ENCODE measurements around the gene CERS6.

CERS6 gene

GRCh38 chr2:168699844-168700417, 243.9 kb downstream of the CERS6 start:
- Histone ChIP-seq H3K4me3 (ENCODE audit: low read depth in 1 of 2, low read length in 2 of 2) (no peak overlapping the region), H3K36me3 (ENCODE audit: control insufficient read depth in 1 of 2, insufficient read depth in 2 of 2, low read length in 2 of 2) (peaks cover 4 to 5% of the 10 kb centered on the region in 2 donors), H3K9me3 (ENCODE audit: control insufficient read depth in 1 of 2, low read length in 2 of 2) (no peaks in the 10 kb centered on the region), H3K27me3 (ENCODE audit: low read depth, low read length) (no peaks in the 10 kb centered on the region), H3K27ac (ENCODE audit: low read length) (peak overlapping the region; percentile 16), H3K4me1 (ENCODE audit: control insufficient read depth in 1 of 2, insufficient read depth in 2 of 2, low read length in 2 of 2) (peaks cover 7 to 14% of the 10 kb centered on the region in 2 donors)

DNA sequence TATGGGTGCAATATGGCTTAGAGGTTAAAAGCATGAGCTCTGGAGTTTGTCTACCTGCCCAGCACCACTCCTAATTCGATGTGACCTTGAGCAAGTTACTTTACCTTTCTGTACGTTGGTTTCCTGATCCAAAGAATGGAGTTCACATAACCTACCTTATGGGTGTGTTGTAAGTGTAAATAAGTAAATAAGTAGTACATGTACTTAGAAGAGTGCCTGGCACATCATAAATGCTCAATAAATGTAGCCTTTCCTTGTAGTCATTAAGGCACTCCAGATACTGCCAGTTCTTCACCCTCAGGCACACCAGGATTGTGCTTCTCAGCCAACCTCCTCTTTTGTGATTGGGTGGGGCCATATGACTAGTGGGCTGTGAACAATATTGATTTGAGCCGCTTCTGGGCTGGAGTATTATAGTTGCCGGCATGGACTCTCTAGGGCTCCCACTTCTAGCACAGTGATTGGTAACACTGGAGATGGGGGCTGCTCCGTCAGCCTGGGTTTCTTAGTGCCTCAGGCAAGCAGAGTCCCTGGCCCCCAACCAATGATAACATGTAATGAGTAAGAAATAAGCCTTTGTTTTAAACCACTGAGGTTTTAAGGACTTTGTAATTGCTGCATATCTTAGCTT, 244.7 kb downstream of the CERS6 start:
- Histone ChIP-seq H3K4me3 (ENCODE audit: low read depth in 1 of 2, low read length in 2 of 2) (no peak overlapping the region), H3K27ac (ENCODE audit: low read length) (peak overlapping the region; percentile 32), H3K4me1 (ENCODE audit: control insufficient read depth in 1 of 2, insufficient read depth in 2 of 2, low read length in 2 of 2) (peaks cover 7 to 14% of the 10 kb centered on the region in 2 donors)

GRCh38 chr2:168702579-168702978, 246.5 kb downstream of the CERS6 start:
- no peaks in the 10 kb centered on the region for H3K27me3 ChIP-seq (ENCODE audit: low read depth, low read length)
- H3K4me1 ChIP-seq (ENCODE audit: control insufficient read depth in 1 of 2, insufficient read depth in 2 of 2, low read length in 2 of 2), result peaks cover 12 to 14% of the 10 kb centered on the region in 2 donors
- no peak overlapping the region for H3K27ac ChIP-seq (ENCODE audit: low read length)
- no peaks in the 10 kb centered on the region for H3K36me3 ChIP-seq (ENCODE audit: control insufficient read depth in 1 of 2, insufficient read depth in 2 of 2, low read length in 2 of 2)
- H3K9me3 ChIP-seq (ENCODE audit: control insufficient read depth in 1 of 2, low read length in 2 of 2), result no peaks in the 10 kb centered on the region
- H3K4me3 ChIP-seq (ENCODE audit: low read depth in 1 of 2, low read length in 2 of 2), result no peak overlapping the region

More for the DNA sequence above, 244.7 kb downstream of the CERS6 start:
- H3K9me3 ChIP-seq (ENCODE audit: control insufficient read depth in 1 of 2, low read length in 2 of 2), result no peaks in the 10 kb centered on the region
- peaks cover 0 to 4% of the 10 kb centered on the region in 2 donors for H3K36me3 ChIP-seq (ENCODE audit: control insufficient read depth in 1 of 2, insufficient read depth in 2 of 2, low read length in 2 of 2)
- no peaks in the 10 kb centered on the region for H3K27me3 ChIP-seq (ENCODE audit: low read depth, low read length)

GRCh38 chr2:168703926-168704325, 247.9 kb downstream of the CERS6 start:
- Histone ChIP-seq H3K4me3 (ENCODE audit: low read depth in 1 of 2, low read length in 2 of 2) (no peak overlapping the region), H3K36me3 (ENCODE audit: control insufficient read depth in 1 of 2, insufficient read depth in 2 of 2, low read length in 2 of 2) (no peaks in the 10 kb centered on the region), H3K27me3 (ENCODE audit: low read depth, low read length) (no peaks in the 10 kb centered on the region), H3K4me1 (ENCODE audit: control insufficient read depth in 1 of 2, insufficient read depth in 2 of 2, low read length in 2 of 2) (peaks cover 12% of the 10 kb centered on the region in 2 donors), H3K27ac (ENCODE audit: low read length) (no peak overlapping the region), H3K9me3 (ENCODE audit: control insufficient read depth in 1 of 2, low read length in 2 of 2) (no peaks in the 10 kb centered on the region)

GRCh38 chr2:168705534-168706470, 249.7 kb downstream of the CERS6 start:
- Histone ChIP-seq H3K4me3 (ENCODE audit: low read depth in 1 of 2, low read length in 2 of 2) (no peak overlapping the region), H3K9me3 (ENCODE audit: control insufficient read depth in 1 of 2, low read length in 2 of 2) (no peaks in the 10 kb centered on the region), H3K4me1 (ENCODE audit: control insufficient read depth in 1 of 2, insufficient read depth in 2 of 2, low read length in 2 of 2) (peaks cover 0 to 10% of the 10 kb centered on the region in 2 donors), H3K36me3 (ENCODE audit: control insufficient read depth in 1 of 2, insufficient read depth in 2 of 2, low read length in 2 of 2) (no peaks in the 10 kb centered on the region), H3K27me3 (ENCODE audit: low read depth, low read length) (no peaks in the 10 kb centered on the region), H3K27ac (ENCODE audit: low read length) (no peak overlapping the region)

DNA sequence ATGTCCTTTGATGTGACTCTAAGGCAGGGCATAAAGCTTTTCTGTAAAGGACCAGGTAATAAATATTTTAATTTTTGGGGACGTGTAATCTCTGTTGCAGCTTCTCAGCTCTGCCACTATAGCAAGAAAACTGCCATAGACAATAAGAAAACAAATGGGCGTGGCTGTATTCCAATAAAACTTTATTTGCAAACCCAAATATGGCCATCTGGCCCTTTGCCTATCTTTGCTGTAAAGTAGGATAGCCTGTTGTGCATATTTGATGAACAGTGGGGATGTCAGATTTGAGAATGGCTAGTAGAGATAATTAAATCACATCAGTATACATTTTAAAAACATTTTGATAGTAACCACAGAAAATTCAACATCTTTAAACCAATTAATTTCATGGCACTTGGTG, 250.7 kb downstream of the CERS6 start:
- Histone ChIP-seq H3K4me3 (ENCODE audit: low read depth in 1 of 2, low read length in 2 of 2) (no peak overlapping the region), H3K27ac (ENCODE audit: low read length) (no peak overlapping the region), H3K27me3 (ENCODE audit: low read depth, low read length) (no peaks in the 10 kb centered on the region), H3K9me3 (ENCODE audit: control insufficient read depth in 1 of 2, low read length in 2 of 2) (no peaks in the 10 kb centered on the region), H3K4me1 (ENCODE audit: control insufficient read depth in 1 of 2, insufficient read depth in 2 of 2, low read length in 2 of 2) (peaks cover 0 to 5% of the 10 kb centered on the region in 2 donors), H3K36me3 (ENCODE audit: control insufficient read depth in 1 of 2, insufficient read depth in 2 of 2, low read length in 2 of 2) (no peaks in the 10 kb centered on the region)

DNA sequence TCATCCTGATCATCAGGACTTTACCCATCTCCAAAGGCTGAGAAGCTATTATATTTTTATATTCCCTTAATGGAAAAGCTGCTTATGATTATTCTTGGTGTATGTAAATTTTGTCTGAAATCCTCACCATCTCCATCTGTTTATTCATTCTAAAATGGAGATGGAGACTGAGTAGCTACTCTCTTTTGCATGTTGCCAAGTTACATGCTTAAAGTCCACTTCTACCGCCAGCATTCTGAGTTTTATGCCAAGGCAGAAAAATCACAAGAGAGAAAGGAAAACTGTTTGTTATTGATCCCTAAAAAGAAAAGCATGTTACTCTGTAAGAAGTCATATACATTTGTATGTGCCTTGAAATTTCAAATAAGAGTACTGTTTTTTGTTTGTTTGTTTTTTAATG, 252.0 kb downstream of the CERS6 start:
- H3K9me3 ChIP-seq (ENCODE audit: control insufficient read depth in 1 of 2, low read length in 2 of 2), result no peaks in the 10 kb centered on the region
- no peak overlapping the region for H3K27ac ChIP-seq (ENCODE audit: low read length)
- H3K36me3 ChIP-seq (ENCODE audit: control insufficient read depth in 1 of 2, insufficient read depth in 2 of 2, low read length in 2 of 2), result no peaks in the 10 kb centered on the region
- no peak overlapping the region for H3K4me3 ChIP-seq (ENCODE audit: low read depth in 1 of 2, low read length in 2 of 2)
- H3K27me3 ChIP-seq (ENCODE audit: low read depth, low read length), result no peaks in the 10 kb centered on the region
- peaks cover 0 to 5% of the 10 kb centered on the region in 2 donors for H3K4me1 ChIP-seq (ENCODE audit: control insufficient read depth in 1 of 2, insufficient read depth in 2 of 2, low read length in 2 of 2)

DNA sequence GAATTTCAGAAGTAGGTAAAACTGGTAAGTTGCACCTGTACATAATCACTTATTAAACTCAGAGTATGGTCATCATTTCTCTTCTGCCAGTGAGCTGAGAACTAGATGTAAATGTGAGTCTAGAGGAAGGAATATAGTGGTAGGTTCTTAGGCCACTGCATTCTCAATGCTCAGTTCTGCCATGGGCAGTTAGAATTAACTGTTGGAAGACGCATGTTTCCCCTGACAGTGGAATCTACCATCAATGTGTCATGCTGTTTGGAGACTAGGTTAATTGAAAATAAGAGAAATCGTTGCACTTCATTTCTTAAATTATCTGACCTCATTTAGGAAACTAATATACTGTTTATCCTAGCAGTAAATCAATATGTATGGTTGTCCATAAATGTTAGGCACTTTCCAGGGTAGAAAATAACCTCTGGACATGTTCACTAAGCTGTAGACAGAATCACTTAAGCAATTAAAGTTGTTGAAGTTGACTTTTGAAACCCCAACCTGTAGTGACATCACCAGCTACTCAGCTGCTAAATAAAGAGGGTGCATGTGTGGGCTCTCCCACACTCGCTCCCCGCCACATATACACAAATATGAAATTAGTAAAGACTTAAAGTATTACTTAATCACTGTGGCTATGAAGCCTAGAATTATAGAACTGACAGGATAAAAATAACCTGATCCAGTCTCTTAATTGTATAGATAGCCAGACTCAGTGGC, 254.8 kb downstream of the CERS6 start:
- Histone ChIP-seq H3K36me3 (ENCODE audit: control insufficient read depth in 1 of 2, insufficient read depth in 2 of 2, low read length in 2 of 2) (no peaks in the 10 kb centered on the region), H3K27ac (ENCODE audit: low read length) (no peak overlapping the region), H3K9me3 (ENCODE audit: control insufficient read depth in 1 of 2, low read length in 2 of 2) (no peaks in the 10 kb centered on the region), H3K4me1 (ENCODE audit: control insufficient read depth in 1 of 2, insufficient read depth in 2 of 2, low read length in 2 of 2) (peaks cover 0 to 5% of the 10 kb centered on the region in 2 donors), H3K27me3 (ENCODE audit: low read depth, low read length) (no peaks in the 10 kb centered on the region), H3K4me3 (ENCODE audit: low read depth in 1 of 2, low read length in 2 of 2) (no peak overlapping the region)

DNA sequence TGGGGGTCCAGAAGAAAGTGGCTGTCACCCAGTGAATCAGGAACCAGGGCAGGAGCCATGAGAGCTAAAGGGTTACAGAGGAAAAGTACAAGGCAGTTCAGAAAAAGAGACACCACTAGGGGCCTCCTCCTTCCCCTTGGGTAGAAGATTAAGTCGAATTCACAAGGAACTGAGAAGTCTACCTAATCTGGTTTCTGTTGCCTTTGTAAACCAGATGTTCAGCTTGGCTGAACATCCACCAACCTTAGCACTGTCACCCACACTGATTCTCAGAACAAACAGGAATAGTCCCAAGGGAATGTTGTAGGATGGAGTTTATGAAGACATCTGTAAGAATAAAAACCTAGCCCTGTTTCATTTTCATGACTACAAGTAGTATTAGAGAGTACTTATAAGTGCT, 256.0 kb downstream of the CERS6 start:
- no peaks in the 10 kb centered on the region for H3K9me3 ChIP-seq (ENCODE audit: control insufficient read depth in 1 of 2, low read length in 2 of 2)
- peaks cover 0 to under 1% of the 10 kb centered on the region in 2 donors for H3K4me1 ChIP-seq (ENCODE audit: control insufficient read depth in 1 of 2, insufficient read depth in 2 of 2, low read length in 2 of 2)
- H3K36me3 ChIP-seq (ENCODE audit: control insufficient read depth in 1 of 2, insufficient read depth in 2 of 2, low read length in 2 of 2), result no peaks in the 10 kb centered on the region
- H3K27me3 ChIP-seq (ENCODE audit: low read depth, low read length), result no peaks in the 10 kb centered on the region
- no peak overlapping the region for H3K27ac ChIP-seq (ENCODE audit: low read length)
- H3K4me3 ChIP-seq (ENCODE audit: low read depth in 1 of 2, low read length in 2 of 2), result no peak overlapping the region

- Histone ChIP-seq H3K27me3 (ENCODE audit: low read depth, low read length) (no peaks in the 10 kb centered on the region), H3K4me1 (ENCODE audit: control insufficient read depth in 1 of 2, insufficient read depth in 2 of 2, low read length in 2 of 2) (no peaks in the 10 kb centered on the region), H3K36me3 (ENCODE audit: control insufficient read depth in 1 of 2, insufficient read depth in 2 of 2, low read length in 2 of 2) (no peaks in the 10 kb centered on the region), H3K9me3 (ENCODE audit: control insufficient read depth in 1 of 2, low read length in 2 of 2) (no peaks in the 10 kb centered on the region), H3K4me3 (ENCODE audit: low read depth in 1 of 2, low read length in 2 of 2) (no peak overlapping the region), H3K27ac (ENCODE audit: low read length) (no peak overlapping the region)
These were observed 257.3 kb downstream of the CERS6 start for GRCh38 chr2:168713325-168713724.

DNA sequence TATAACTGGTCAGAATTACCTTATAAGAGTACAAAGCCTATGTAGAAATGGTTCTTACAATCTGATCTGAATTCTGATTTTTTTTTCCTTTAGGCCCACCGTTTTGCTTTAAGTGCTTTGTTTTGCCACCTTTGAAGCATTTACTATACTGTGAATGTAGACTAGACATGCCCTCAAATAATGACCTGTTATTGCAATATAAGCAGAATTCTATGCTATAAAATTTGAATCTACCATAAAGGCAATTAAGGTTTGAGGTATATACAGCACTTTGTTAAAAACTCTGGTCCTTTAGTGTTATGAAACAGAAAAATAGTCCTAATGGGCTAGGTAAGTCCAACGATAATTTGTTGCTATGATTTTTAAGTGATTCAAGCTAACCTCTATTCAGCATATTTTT, 259.8 kb downstream of the CERS6 start:
- no peaks in the 10 kb centered on the region for H3K27me3 ChIP-seq (ENCODE audit: low read depth, low read length)
- peaks cover 0 to under 1% of the 10 kb centered on the region in 2 donors for H3K36me3 ChIP-seq (ENCODE audit: control insufficient read depth in 1 of 2, insufficient read depth in 2 of 2, low read length in 2 of 2)
- no peaks in the 10 kb centered on the region for H3K4me1 ChIP-seq (ENCODE audit: control insufficient read depth in 1 of 2, insufficient read depth in 2 of 2, low read length in 2 of 2)
- H3K4me3 ChIP-seq (ENCODE audit: low read depth in 1 of 2, low read length in 2 of 2), result no peak overlapping the region
- H3K9me3 ChIP-seq (ENCODE audit: control insufficient read depth in 1 of 2, low read length in 2 of 2), result no peaks in the 10 kb centered on the region
- H3K27ac ChIP-seq (ENCODE audit: low read length), result no peak overlapping the region

Measured in muscle layer of duodenum (tissue), 2 donors.